ENCODE data around the gene ADGRB3. TPM values are rescaled to one million over a fixed set of nuclear protein-coding genes. Genes with fewer than 3 reads are reported as not detected.

Gene ADGRB3
- total RNA-seq, 1 donor from 2014 or later = 1.8 TPM

DNA sequence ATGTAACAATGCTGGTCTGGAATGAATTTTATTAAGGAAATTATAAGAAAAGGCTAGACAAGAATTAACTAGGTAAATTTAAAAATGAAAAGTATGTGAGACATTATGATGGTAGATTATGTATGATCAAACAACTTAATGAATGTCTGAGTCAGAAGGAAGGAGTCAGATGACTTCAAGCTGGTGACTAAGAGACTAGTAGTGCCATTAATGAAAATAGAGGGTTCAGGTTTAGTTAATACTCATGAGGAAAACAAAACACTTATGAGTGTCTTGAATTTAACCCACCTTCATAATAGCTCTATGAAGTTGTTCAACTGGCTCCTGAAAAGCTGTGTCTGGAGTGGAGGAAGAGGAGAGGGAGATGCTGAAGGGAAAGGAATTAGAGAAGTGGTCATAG, 256.3 kb downstream of the ADGRB3 start:
- H3K9me3 Mint-ChIP-seq (ENCODE audit: low read depth) = peaks cover 6% of the 10 kb centered on the region
- no peaks in the 10 kb centered on the region for H3K4me1 Mint-ChIP-seq (ENCODE audit: low read depth)
- H3K27me3 Mint-ChIP-seq = no peaks in the 10 kb centered on the region
- H3K4me3 Mint-ChIP-seq (ENCODE audit: low read depth) = no peak overlapping the region
- H3K27ac Mint-ChIP-seq = no peak overlapping the region
- no peaks in the 10 kb centered on the region for H3K36me3 Mint-ChIP-seq (ENCODE audit: insufficient read depth)
- TF ChIP-seq, protein P1, sequence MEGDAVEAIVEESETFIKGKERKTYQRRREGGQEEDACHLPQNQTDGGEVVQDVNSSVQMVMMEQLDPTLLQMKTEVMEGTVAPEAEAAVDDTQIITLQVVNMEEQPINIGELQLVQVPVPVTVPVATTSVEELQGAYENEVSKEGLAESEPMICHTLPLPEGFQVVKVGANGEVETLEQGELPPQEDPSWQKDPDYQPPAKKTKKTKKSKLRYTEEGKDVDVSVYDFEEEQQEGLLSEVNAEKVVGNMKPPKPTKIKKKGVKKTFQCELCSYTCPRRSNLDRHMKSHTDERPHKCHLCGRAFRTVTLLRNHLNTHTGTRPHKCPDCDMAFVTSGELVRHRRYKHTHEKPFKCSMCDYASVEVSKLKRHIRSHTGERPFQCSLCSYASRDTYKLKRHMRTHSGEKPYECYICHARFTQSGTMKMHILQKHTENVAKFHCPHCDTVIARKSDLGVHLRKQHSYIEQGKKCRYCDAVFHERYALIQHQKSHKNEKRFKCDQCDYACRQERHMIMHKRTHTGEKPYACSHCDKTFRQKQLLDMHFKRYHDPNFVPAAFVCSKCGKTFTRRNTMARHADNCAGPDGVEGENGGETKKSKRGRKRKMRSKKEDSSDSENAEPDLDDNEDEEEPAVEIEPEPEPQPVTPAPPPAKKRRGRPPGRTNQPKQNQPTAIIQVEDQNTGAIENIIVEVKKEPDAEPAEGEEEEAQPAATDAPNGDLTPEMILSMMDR (IDR thresholded peaks at IDR 0.05; ENCODE audit: unreplicated experiment) = no peak
- DNase-seq (ENCODE audit: low spot score, unreplicated experiment) = no peak

DNA sequence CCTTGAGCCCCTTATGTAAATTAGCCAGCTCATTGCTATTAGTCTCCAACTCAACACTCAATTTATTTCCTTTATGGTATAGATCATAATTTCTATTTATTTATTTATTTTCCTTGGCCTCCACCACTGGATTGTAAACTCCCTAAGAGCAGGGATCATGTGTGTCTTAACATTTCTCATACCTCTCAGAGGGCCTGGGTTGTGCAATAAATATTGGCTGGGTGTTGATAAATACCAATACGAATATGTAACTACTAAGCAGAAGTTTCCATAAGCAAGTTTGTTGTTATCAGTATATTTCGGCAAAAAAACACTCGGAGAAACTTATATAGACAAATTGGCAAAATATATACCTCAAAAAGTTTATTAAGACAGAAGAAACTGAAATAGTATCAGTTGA, 257.4 kb downstream of the ADGRB3 start:
- Mint-ChIP-seq H3K27me3 (no peaks in the 10 kb centered on the region), H3K9me3 (ENCODE audit: low read depth) (peaks cover 6% of the 10 kb centered on the region), H3K27ac (no peak overlapping the region), H3K36me3 (ENCODE audit: insufficient read depth) (no peaks in the 10 kb centered on the region), H3K4me1 (ENCODE audit: low read depth) (no peaks in the 10 kb centered on the region), H3K4me3 (ENCODE audit: low read depth) (no peak overlapping the region)
- DNase-seq (ENCODE audit: low spot score, unreplicated experiment) = no peak
- TF ChIP-seq, protein P1 (IDR thresholded peaks at IDR 0.05; ENCODE audit: unreplicated experiment) = no peak

DNA sequence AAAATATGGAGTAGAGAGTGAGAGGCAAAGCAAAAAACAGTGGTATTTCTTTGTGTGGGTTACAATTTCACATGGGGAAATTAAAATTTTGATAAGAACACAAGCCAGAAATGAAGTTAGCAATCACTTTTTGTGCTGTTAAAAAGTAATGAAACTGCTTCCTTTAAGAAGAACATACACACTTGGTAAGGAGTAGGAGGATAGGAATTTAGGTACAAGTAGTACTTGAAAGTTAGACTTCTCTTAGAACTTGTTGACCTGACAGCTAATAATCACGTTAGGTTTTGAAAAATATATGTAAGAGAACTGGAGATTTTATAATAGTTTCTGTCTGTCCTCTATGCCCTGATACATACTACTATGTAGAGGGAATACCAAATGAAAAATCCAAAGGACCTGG, 260.8 kb downstream of the ADGRB3 start:
- Mint-ChIP-seq H3K4me1 (ENCODE audit: low read depth) (no peaks in the 10 kb centered on the region), H3K36me3 (ENCODE audit: insufficient read depth) (no peaks in the 10 kb centered on the region), H3K9me3 (ENCODE audit: low read depth) (peaks cover under 1% of the 10 kb centered on the region), H3K27ac (no peak overlapping the region), H3K27me3 (no peaks in the 10 kb centered on the region), H3K4me3 (ENCODE audit: low read depth) (no peak overlapping the region)
- no peak for DNase-seq (ENCODE audit: low spot score, unreplicated experiment)
- TF ChIP-seq, protein P1 (IDR thresholded peaks at IDR 0.05; ENCODE audit: unreplicated experiment) = no peak

DNA sequence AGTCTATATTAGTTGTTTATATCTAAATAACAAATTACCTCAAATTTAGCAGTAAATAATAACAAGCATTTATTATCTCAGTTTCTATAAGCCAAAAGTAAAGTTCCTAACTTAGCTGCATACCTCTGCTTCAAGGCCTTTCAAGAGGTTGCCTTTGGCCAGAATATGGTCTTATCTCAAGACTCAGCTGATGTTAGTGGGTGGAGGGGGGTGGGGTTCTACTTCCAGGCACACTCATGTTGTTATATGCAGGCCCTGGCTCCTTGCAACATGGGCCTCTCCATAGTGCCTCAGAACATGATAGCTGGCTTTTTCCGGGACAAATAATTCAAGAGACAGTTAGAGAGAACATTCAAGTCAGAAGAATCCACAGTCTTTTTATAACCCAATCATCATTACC, 266.0 kb downstream of the ADGRB3 start:
- no peaks in the 10 kb centered on the region for H3K9me3 Mint-ChIP-seq (ENCODE audit: low read depth)
- H3K4me1 Mint-ChIP-seq (ENCODE audit: low read depth) = no peaks in the 10 kb centered on the region
- no peak overlapping the region for H3K4me3 Mint-ChIP-seq (ENCODE audit: low read depth)
- no peak for DNase-seq (ENCODE audit: low spot score, unreplicated experiment)
- no peak overlapping the region for H3K27ac Mint-ChIP-seq
- TF ChIP-seq, protein P1 (IDR thresholded peaks at IDR 0.05; ENCODE audit: unreplicated experiment) = no peak
- H3K27me3 Mint-ChIP-seq = no peaks in the 10 kb centered on the region
- no peaks in the 10 kb centered on the region for H3K36me3 Mint-ChIP-seq (ENCODE audit: insufficient read depth)

DNA sequence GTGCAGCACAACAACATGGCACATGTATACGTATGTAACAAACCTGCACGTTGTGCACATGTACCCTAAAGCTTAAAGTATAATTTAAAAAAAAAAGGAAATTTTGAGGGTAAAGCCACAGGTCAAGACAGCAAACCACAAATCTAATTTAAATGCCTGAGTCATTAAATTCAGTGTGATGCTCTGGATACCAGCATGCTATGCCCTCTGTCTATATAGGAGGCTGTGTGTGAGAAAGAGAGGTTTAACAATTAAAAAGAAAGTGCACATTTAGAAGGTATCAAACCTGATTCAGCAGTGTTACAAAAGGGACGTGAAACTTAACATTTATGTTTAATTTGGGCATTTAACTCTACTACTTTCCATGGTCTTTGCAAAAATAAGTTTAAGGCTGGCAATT, 276.3 kb downstream of the ADGRB3 start:
- H3K9me3 Mint-ChIP-seq (ENCODE audit: low read depth) = no peaks in the 10 kb centered on the region
- no peaks in the 10 kb centered on the region for H3K36me3 Mint-ChIP-seq (ENCODE audit: insufficient read depth)
- no peaks in the 10 kb centered on the region for H3K4me1 Mint-ChIP-seq (ENCODE audit: low read depth)
- no peaks in the 10 kb centered on the region for H3K27me3 Mint-ChIP-seq
- H3K4me3 Mint-ChIP-seq (ENCODE audit: low read depth) = no peak overlapping the region
- no peak for DNase-seq (ENCODE audit: low spot score, unreplicated experiment)
- H3K27ac Mint-ChIP-seq = no peak overlapping the region
- TF ChIP-seq, protein P1 (IDR thresholded peaks at IDR 0.05; ENCODE audit: unreplicated experiment) = no peak
